Measurements from ENCODE around the gene PCDHA4. TPM values are rescaled to one million over a fixed set of nuclear protein-coding genes. Genes with fewer than 3 reads are reported as not detected.
"Not testable (repeated sequence)": the region's sequence is repeated elsewhere in the genome, so short reads cannot be mapped to it uniquely, and the experiment has no call there.

The PCDHA4 gene
- total and polyA plus RNA-seq, 4 donors, result 0.05 to 0.90 (median 0.78) TPM; not detected in 1

GRCh38 chr5:140794595-140795258 lies 12.1 kb upstream of the PCDHA4 start, which contains the start of gene PCDHA2:
PCDHA2 (plus strand) TSS chr5:140794852.
- no peaks in the 10 kb centered on the region for H3K36me3 ChIP-seq (ENCODE audit: control insufficient read depth in 1 of 2, insufficient read depth in 2 of 2, low read length in 1 of 2)
- H3K9me3 ChIP-seq (ENCODE audit: control insufficient read depth, low read length), result peaks cover 14% of the 10 kb centered on the region
- H3K27ac ChIP-seq (ENCODE audit: low read depth in 1 of 2, low read length in 2 of 2), result no peak within 1 kb of the TSS
- DNase-seq (no peak), ATAC-seq (ENCODE audit: low FRiP score) (no peak)
- 14 to 18% methylated on average over 27 of the region's 27 CpGs for WGBS, 2 donors
- intact Hi-C loops (cut with DNase I), result no loop called here
- H3K27me3 ChIP-seq (ENCODE audit: control insufficient read depth in 1 of 2, insufficient read depth in 2 of 2, low read length in 1 of 2), result no peaks in the 10 kb centered on the region
- H3K4me1 ChIP-seq (ENCODE audit: control insufficient read depth in 1 of 2, insufficient read depth in 2 of 2, low read length in 2 of 2), result no peaks in the 10 kb centered on the region
- no peak within 1 kb of the TSS for H3K4me3 ChIP-seq (ENCODE audit: low read length in 2 of 2)

GRCh38 chr5:140795259-140795641 lies 11.6 kb upstream of the PCDHA4 start:
- no peaks in the 10 kb centered on the region for H3K36me3 ChIP-seq (ENCODE audit: control insufficient read depth in 1 of 2, insufficient read depth in 2 of 2, low read length in 1 of 2)
- no peak overlapping the region for H3K4me3 ChIP-seq (ENCODE audit: low read length in 2 of 2)
- no peaks in the 10 kb centered on the region for H3K27me3 ChIP-seq (ENCODE audit: control insufficient read depth in 1 of 2, insufficient read depth in 2 of 2, low read length in 1 of 2)
- DNase-seq, result no peak
- no peak for ATAC-seq (ENCODE audit: low FRiP score)
- H3K27ac ChIP-seq (ENCODE audit: low read depth in 1 of 2, low read length in 2 of 2), result no peak overlapping the region
- WGBS, 2 donors, result 16 to 17% methylated on average over 15 of the region's 15 CpGs
- H3K4me1 ChIP-seq (ENCODE audit: control insufficient read depth in 1 of 2, insufficient read depth in 2 of 2, low read length in 2 of 2), result no peaks in the 10 kb centered on the region
- peaks cover 14% of the 10 kb centered on the region for H3K9me3 ChIP-seq (ENCODE audit: control insufficient read depth, low read length)
- intact Hi-C loops (cut with DNase I), result no loop called here

- intact Hi-C loops (cut with DNase I); H3K27ac ChIP-seq (ENCODE audit: low read depth in 1 of 2, low read length in 2 of 2); H3K36me3 ChIP-seq (ENCODE audit: control insufficient read depth in 1 of 2, insufficient read depth in 2 of 2, low read length in 1 of 2); H3K27me3 ChIP-seq (ENCODE audit: control insufficient read depth in 1 of 2, insufficient read depth in 2 of 2, low read length in 1 of 2); H3K4me1 ChIP-seq (ENCODE audit: control insufficient read depth in 1 of 2, insufficient read depth in 2 of 2, low read length in 2 of 2); DNase-seq; H3K4me3 ChIP-seq (ENCODE audit: low read length in 2 of 2); ATAC-seq (ENCODE audit: low FRiP score): not testable (repeated sequence)
- WGBS, 2 donors, result 40 to 44% methylated on average over 71 to 72 of the region's 72 CpGs
- peaks cover 16% of the 10 kb centered on the region for H3K9me3 ChIP-seq (ENCODE audit: control insufficient read depth, low read length)
These were observed 10.7 kb upstream of the PCDHA4 start for GRCh38 chr5:140796072-140796717.

- intact Hi-C loops (cut with DNase I), result no loop called here
- Histone ChIP-seq H3K36me3 (ENCODE audit: control insufficient read depth in 1 of 2, insufficient read depth in 2 of 2, low read length in 1 of 2) (no peaks in the 10 kb centered on the region), H3K27me3 (ENCODE audit: control insufficient read depth in 1 of 2, insufficient read depth in 2 of 2, low read length in 1 of 2) (no peaks in the 10 kb centered on the region), H3K27ac (ENCODE audit: low read depth in 1 of 2, low read length in 2 of 2) (no peak overlapping the region), H3K4me1 (ENCODE audit: control insufficient read depth in 1 of 2, insufficient read depth in 2 of 2, low read length in 2 of 2) (no peaks in the 10 kb centered on the region), H3K9me3 (ENCODE audit: control insufficient read depth, low read length) (peaks cover 18% of the 10 kb centered on the region), H3K4me3 (ENCODE audit: low read length in 2 of 2) (no peak overlapping the region)
- DNase-seq, result peak in 1 of 2 donors; percentile 71
- 41 to 45% methylated on average over 39 of the region's 39 CpGs for WGBS, 2 donors
- no peak for ATAC-seq (ENCODE audit: low FRiP score)
These were observed 10.2 kb upstream of the PCDHA4 start for GRCh38 chr5:140796718-140797095.

GRCh38 chr5:140800816-140801493 lies 5.9 kb upstream of the PCDHA4 start, which contains the start of gene PCDHA3:
PCDHA3 (plus strand) TSS chr5:140801057.
- no peak within 1 kb of the TSS for H3K27ac ChIP-seq (ENCODE audit: low read depth in 1 of 2, low read length in 2 of 2)
- WGBS, 2 donors, result 12 to 14% methylated on average over 29 of the region's 29 CpGs
- ATAC-seq (ENCODE audit: low FRiP score), result no peak
- intact Hi-C loops (cut with DNase I), result loop anchor here in 1 of 2 donors (10.0 kb wide), 1 partner anchor 244 kb away; no protein-coding TSS in a partner anchor
- H3K4me3 ChIP-seq (ENCODE audit: low read length in 2 of 2), result no peak within 1 kb of the TSS
- no peaks in the 10 kb centered on the region for H3K4me1 ChIP-seq (ENCODE audit: control insufficient read depth in 1 of 2, insufficient read depth in 2 of 2, low read length in 2 of 2)
- no peaks in the 10 kb centered on the region for H3K27me3 ChIP-seq (ENCODE audit: control insufficient read depth in 1 of 2, insufficient read depth in 2 of 2, low read length in 1 of 2)
- peaks cover 24% of the 10 kb centered on the region for H3K9me3 ChIP-seq (ENCODE audit: control insufficient read depth, low read length)
- no peaks in the 10 kb centered on the region for H3K36me3 ChIP-seq (ENCODE audit: control insufficient read depth in 1 of 2, insufficient read depth in 2 of 2, low read length in 1 of 2)
- no peak for DNase-seq

- intact Hi-C loops (cut with DNase I), result loop anchor here in 1 of 2 donors (10.0 kb wide), 1 partner anchor 243 kb away; no protein-coding TSS in a partner anchor
- Histone ChIP-seq H3K36me3 (ENCODE audit: control insufficient read depth in 1 of 2, insufficient read depth in 2 of 2, low read length in 1 of 2) (no peaks in the 10 kb centered on the region), H3K27ac (ENCODE audit: low read depth in 1 of 2, low read length in 2 of 2) (no peak overlapping the region), H3K4me1 (ENCODE audit: control insufficient read depth in 1 of 2, insufficient read depth in 2 of 2, low read length in 2 of 2) (no peaks in the 10 kb centered on the region), H3K27me3 (ENCODE audit: control insufficient read depth in 1 of 2, insufficient read depth in 2 of 2, low read length in 1 of 2) (no peaks in the 10 kb centered on the region), H3K9me3 (ENCODE audit: control insufficient read depth, low read length) (peaks cover 19% of the 10 kb centered on the region), H3K4me3 (ENCODE audit: low read length in 2 of 2) (no peak overlapping the region)
- no peak for DNase-seq
- ATAC-seq (ENCODE audit: low FRiP score), result no peak
- 6 to 10% methylated on average over 16 of the region's 16 CpGs for WGBS, 2 donors
These were observed 5.4 kb upstream of the PCDHA4 start for GRCh38 chr5:140801494-140801841.

GRCh38 chr5:140802381-140802780 lies 4.5 kb upstream of the PCDHA4 start:
- intact Hi-C loops (cut with DNase I), result loop anchor here in 1 of 2 donors (10.0 kb wide), 1 partner anchor 242 kb away; no protein-coding TSS in a partner anchor
- not testable (repeated sequence) for H3K4me1 ChIP-seq (ENCODE audit: control insufficient read depth in 1 of 2, insufficient read depth in 2 of 2, low read length in 2 of 2); H3K36me3 ChIP-seq (ENCODE audit: control insufficient read depth in 1 of 2, insufficient read depth in 2 of 2, low read length in 1 of 2); H3K27ac ChIP-seq (ENCODE audit: low read depth in 1 of 2, low read length in 2 of 2); H3K27me3 ChIP-seq (ENCODE audit: control insufficient read depth in 1 of 2, insufficient read depth in 2 of 2, low read length in 1 of 2); ATAC-seq (ENCODE audit: low FRiP score); H3K4me3 ChIP-seq (ENCODE audit: low read length in 2 of 2)
- peaks cover 13% of the 10 kb centered on the region for H3K9me3 ChIP-seq (ENCODE audit: control insufficient read depth, low read length)
- 34 to 35% methylated on average over 45 of the region's 45 CpGs for WGBS, 2 donors
- peak in 1 of 2 donors; percentile 69 for DNase-seq

- peaks cover 16% of the 10 kb centered on the region for H3K9me3 ChIP-seq (ENCODE audit: control insufficient read depth, low read length)
- H3K36me3 ChIP-seq (ENCODE audit: control insufficient read depth in 1 of 2, insufficient read depth in 2 of 2, low read length in 1 of 2), result no peaks in the 10 kb centered on the region
- intact Hi-C loops (cut with DNase I), result loop anchor here in 1 of 2 donors (10.0 kb wide), 1 partner anchor 242 kb away; no protein-coding TSS in a partner anchor
- ATAC-seq (ENCODE audit: low FRiP score) (peak; percentile 11), DNase-seq (peak in 1 of 2 donors; percentile 76)
- WGBS, 2 donors, result 34 to 40% methylated on average over 50 to 53 of the region's 53 CpGs
- H3K27ac ChIP-seq (ENCODE audit: low read depth in 1 of 2, low read length in 2 of 2), result no peak overlapping the region
- no peaks in the 10 kb centered on the region for H3K27me3 ChIP-seq (ENCODE audit: control insufficient read depth in 1 of 2, insufficient read depth in 2 of 2, low read length in 1 of 2)
- H3K4me3 ChIP-seq (ENCODE audit: low read length in 2 of 2), result no peak overlapping the region
- H3K4me1 ChIP-seq (ENCODE audit: control insufficient read depth in 1 of 2, insufficient read depth in 2 of 2, low read length in 2 of 2), result no peaks in the 10 kb centered on the region
These were observed 4.0 kb upstream of the PCDHA4 start for GRCh38 chr5:140802781-140803271.
